EL (cell line): ENCODE results near the gene ZNF630.
"Not testable (repeated sequence)": the region's sequence is repeated elsewhere in the genome, so short reads cannot be mapped to it uniquely, and the experiment has no call there.

ENCODE experiments used
- DNase-seq: peaks from one replicate; pipeline ENCODE4 v3.0.0-alpha.2; 2016

Gene ZNF630

GRCh38 chrX:48071064-48071985 is at the start of gene ZNF630:
Gene ZNF630 (minus strand): TSS chrX:48071640. CDS start chrX:48066886, 4,754 bp downstream.
- DNase-seq, result peak; percentile 21

DNA sequence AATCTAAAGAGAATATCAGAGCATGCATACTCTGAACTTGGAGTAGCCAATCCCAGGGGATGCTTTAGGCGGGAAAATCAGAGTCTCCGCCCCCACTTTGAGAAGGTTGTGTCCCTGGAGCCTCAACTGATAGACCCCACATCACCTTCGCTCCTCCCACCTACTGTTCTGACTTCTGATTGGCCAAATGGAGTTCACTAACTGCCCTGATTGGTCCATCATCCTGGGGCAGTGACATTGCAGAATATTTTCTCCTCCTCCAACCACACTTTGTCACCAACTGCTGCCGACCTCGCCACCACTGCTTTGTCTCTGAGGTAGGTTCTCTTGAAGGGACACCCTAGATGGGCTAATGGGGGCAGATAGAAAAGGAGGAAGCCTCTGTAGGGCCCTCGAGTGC is 36.3 kb upstream of the ZNF630 start:
- DNase-seq, result no peak

GRCh38 chrX:48102874-48103374 is 31.5 kb upstream of the ZNF630 start:
- no peak for DNase-seq

- no peak for DNase-seq
Observed at GRCh38 chrX:48101443-48101842, 30.0 kb upstream of the ZNF630 start.

GRCh38 chrX:48092558-48092957 is 21.1 kb upstream of the ZNF630 start:
- not testable (repeated sequence) for DNase-seq

GRCh38 chrX:48090123-48090522 is 18.7 kb upstream of the ZNF630 start:
- no peak for DNase-seq

DNA sequence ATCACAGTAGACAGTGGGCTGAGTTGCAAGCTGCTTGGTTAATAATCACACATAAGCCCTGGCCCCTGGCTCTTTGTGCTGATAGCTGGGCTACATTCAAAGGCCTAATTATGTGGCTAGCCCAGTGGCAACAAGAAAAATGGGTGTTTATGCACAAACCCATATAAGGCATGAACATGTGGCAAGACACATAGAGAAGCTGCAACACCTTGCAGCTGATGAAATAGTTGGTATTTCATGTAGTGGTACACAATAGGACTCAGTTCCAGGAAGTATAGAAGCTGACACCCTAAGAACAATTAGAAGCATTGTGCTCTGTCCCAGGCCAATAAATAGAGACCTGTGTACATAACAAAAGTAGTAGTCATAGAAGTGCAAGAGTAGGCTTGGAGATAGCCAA is 14.6 kb upstream of the ZNF630 start:
- no peak for DNase-seq

- DNase-seq, result no peak
Observed at GRCh38 chrX:48083706-48084105, 12.3 kb upstream of the ZNF630 start.

DNA sequence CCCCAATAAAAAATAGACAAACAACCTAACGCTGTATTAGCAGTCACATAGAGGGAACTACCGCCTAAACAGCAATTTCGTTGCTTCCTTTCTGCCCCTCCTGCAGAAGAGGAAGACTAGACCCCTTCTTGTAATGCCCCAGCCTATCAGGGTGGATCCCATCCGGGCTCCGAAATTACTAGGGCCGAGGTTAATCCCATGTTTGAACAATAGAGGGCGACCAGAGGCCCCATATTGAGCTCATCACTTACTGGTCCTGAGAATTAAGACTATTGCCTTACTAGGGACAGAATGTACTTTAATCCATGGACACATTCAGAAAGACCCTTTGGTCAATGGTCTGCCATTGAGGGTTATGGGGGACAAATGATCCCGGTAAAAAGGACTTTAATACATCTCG is 11.8 kb upstream of the ZNF630 start:
- peak; percentile 36 for DNase-seq

GRCh38 chrX:48076343-48076742 is 4.9 kb upstream of the ZNF630 start:
- no peak for DNase-seq

- DNase-seq, result no peak
Observed at GRCh38 chrX:48071986-48072605, 656 bp upstream of the ZNF630 start.

GRCh38 chrX:48068096-48068887 is 3.1 kb downstream of the ZNF630 start:
- DNase-seq, result no peak

DNA sequence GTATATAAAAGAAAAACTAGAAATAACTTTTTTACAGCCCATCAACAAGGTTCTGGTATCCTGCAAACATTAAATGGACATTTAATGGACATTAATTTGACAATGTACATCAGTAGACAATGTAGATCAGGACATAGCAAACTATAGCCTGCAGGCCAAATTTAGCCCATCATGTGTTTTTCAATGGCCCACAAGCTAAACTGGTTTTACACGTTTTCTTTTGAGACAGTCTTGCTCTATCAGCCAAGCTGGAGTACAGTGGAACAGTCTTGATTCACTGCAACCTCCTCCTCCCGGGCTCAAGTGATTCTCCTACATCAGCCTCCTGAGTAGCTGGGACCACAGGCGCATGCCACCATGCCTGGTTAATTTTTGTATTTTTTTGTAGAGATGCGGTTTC is 7.2 kb downstream of the ZNF630 start:
- no peak for DNase-seq

DNA sequence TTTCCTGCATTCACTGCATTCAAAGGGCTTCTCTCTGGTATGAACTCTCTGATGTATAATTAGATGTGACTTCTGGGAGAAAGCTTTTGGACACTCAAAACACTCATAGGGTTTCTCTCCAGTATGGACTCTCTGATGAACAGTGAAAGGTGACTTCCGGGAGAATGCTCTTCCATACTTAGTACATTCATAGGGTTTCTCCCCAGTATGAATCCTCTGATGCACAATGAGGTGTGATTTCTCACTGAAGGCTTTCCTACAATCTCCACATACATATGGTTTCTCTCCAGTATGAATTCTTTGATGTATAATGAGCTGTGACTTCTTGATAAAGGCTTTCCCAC is 12.2 kb downstream of the ZNF630 start:
- DNase-seq, result no peak

DNA sequence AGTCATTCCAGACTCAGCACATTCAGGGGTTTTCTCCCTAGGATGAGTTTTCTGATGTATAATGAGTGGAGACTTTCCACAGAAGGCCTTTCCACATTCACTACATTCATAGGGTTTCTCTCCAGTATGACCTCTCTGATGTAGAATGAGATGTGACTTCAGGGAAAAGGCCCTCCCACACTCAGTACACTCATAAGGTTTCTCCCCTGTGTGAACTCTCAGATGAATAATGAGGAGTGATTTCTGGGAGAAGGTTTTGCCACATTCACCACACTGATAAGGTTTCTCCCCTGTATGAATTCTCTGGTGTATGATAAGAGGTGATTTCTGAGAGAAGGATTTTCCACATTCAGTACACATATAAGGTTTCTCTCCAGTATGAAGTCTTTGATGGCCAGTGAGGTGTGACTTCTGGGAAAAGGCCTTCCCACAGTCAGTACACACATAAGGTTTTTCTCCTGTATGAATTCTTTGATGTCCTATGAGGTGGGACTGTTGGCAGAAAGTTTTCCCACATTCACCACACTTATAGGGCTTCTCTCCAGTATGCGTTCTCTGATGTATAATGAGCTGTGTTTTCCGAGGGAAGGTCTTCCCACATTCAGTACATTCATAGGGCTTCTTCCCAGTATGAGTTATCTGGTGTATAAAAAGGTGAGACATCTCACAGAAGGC is 12.7 kb downstream of the ZNF630 start:
- no peak for DNase-seq

GRCh38 chrX:48046846-48047245 is 24.6 kb downstream of the ZNF630 start:
- no peak for DNase-seq

- peak; percentile 25 for DNase-seq
Observed at GRCh38 chrX:48045410-48046311, 25.8 kb downstream of the ZNF630 start.

- no peak for DNase-seq
Observed at GRCh38 chrX:48043056-48043455, 28.4 kb downstream of the ZNF630 start.

DNA sequence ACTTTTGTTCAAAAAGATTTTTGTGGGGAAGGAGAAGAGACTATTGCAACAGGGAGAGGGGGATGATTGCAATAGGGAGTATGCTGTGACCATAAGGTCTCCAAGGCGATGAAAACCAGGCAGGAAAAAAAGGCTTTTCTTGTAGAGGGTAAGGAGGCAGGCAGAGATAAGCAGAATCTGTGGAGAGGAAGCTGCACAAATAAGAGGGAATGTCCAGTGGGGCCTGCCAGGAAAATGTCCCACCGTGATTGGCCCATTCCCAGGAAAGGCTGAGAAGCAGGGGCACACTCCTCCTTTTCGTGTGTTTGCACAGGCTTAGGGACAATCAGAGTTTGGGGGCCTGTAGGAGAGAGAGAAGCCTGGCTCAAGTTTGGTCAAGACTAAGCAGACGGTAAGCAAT is 35.5 kb downstream of the ZNF630 start:
- DNase-seq, result no peak

DNA sequence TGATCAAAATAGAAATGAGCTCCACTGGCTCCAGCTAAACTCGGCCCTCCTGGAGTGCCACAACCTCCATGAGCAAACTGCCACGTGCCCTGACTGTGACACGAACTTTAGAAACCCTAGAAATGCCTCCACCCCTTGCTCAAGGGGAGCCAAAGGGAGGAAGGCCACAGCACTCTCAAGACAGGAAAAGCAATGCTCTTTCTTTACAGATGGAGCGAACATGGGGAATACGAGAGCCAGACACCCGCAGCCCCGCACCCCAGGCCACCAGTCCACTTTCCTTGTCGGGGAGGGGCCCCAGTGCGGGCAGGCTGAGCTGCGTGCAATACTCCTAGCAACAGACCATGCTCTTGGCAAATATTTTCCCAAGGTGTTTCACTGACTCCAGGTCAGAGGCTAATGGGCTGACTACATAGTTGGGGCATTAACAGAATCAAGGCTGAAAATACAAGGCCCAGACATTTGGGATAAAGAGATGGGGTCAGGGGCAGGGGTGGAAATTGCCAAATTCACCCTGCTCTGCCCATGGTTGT is 40.7 kb downstream of the ZNF630 start:
- not testable (repeated sequence) for DNase-seq

DNA sequence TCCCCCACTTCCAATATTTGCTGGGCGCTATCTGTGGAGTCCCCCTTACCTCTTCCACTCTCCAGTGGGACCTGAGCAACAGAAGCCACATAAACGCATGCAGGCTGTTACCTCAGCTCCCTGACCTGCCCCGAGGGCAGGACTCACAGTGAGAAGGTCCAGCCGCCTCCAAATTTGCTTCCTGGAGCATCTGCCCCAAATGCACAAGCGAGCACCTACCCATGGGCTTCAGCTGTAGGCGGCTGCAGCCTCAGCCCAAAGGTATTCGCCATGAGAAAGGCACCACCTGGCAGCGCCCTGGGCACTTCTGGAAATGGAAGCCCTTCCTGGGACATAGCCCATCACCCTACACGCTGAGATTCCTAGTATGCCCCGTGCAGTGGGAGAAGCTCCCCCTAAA is 41.2 kb downstream of the ZNF630 start:
- DNase-seq, result no peak
